ENCODE measurements around the gene AFG1L.
"Not testable (repeated sequence)": the region's sequence is repeated elsewhere in the genome, so short reads cannot be mapped to it uniquely, and the experiment has no call there.

AFG1L gene

DNA sequence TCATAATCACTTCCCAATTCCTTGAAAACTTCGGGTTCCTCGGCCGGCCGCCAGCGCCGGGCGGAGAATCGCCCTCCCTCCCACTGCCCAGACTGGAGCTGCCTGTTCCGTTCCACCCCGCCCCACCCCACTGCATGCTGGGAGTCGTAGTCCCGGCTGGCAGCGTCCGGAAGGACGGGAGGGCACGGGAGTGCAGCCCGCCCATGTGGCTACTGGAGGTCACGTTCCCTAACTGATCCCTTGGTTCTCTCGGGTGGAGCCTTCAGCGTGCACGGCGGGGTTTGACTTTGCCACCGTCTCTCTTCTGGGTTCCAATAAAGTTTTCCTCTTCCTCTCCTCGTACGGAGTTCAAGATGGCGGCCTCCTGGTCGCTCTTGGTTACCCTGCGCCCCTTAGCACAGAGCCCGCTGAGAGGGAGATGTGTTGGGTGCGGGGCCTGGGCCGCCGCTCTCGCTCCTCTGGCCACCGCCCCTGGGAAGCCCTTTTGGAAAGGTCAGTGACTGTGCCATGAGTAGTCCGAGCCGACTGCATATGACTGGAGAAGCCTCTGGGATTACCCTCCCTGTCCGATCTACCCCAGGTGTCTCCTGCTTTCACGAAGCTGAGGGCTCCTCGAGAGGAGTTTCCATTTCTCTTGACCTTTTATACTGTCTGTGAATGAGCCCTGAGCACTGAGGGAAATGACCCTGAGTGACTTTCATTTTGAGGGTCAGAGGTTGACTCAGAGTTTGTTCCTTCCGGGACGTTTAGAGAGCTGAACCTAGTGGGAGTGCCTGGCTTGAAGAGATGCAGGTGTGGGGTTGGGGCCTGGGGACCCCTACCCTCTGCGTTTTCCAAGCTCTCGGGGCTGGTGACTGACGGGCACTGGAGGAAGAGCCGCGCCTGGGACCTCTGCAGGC, at the start of gene AFG1L:
Gene AFG1L (plus strand): TSS at position 328 of the 899 bp plus-strand sequence. CDS start 26 bp downstream, at position 354.
- peak; percentile 70 for DNase-seq (ENCODE audit: low read depth)

- not testable (repeated sequence) for DNase-seq (ENCODE audit: low read depth)
These were observed 49.8 kb upstream of the AFG1L start for GRCh38 chr6:108245095-108245494.

DNA sequence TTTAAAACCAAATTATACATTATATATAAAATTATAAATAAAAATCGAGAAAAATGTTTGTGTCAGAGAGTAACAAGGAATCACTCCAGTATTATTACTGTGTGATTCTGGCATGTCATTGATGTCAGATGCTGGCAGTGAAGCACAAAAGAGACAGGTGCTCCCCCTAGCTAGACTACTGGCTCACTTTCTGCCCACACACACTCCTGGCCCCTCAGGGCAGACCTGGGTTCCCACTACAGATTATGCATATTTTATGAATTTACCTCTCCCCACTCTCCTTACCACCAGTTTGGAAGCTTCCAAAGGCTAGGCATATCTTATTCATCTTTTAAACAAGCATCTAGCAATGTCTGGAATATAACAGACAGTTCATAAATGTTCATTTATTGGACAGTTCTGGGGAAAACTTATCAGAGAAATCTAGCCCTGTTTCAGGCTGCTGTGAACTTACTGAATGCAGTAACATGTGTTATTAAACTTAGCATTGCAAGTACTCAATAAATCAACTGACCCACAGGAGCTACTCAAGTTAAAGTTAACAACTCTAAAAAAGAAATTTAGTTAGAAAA, 46.8 kb upstream of the AFG1L start:
- DNase-seq (ENCODE audit: low read depth), result no peak

GRCh38 chr6:108250240-108250866, 44.5 kb upstream of the AFG1L start:
- DNase-seq (ENCODE audit: low read depth), result no peak

DNA sequence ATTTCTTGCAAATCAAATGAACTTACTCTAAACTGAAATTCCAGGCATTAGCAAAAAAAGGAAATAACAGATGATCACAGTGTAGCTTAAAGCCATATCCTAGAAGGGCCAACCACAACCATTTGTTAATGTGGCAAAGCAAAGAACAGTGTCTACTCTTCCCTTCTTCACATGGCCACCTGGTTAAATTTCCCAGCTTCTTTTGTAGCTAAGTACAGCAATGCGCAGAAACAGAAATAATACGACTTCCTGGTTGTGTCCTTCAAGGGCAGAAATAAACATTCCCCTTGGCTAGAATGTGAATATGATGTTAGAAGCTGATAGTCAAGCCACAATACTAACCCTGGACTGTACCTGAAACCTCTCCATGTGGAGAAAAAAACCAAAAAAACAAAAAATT, 43.6 kb upstream of the AFG1L start:
- no peak for DNase-seq (ENCODE audit: low read depth)

GRCh38 chr6:108252055-108252454, 42.8 kb upstream of the AFG1L start:
- no peak for DNase-seq (ENCODE audit: low read depth)

GRCh38 chr6:108253241-108253640, 41.6 kb upstream of the AFG1L start:
- no peak for DNase-seq (ENCODE audit: low read depth)

GRCh38 chr6:108254433-108255410, 40.1 kb upstream of the AFG1L start:
- DNase-seq (ENCODE audit: low read depth), result no peak

DNA sequence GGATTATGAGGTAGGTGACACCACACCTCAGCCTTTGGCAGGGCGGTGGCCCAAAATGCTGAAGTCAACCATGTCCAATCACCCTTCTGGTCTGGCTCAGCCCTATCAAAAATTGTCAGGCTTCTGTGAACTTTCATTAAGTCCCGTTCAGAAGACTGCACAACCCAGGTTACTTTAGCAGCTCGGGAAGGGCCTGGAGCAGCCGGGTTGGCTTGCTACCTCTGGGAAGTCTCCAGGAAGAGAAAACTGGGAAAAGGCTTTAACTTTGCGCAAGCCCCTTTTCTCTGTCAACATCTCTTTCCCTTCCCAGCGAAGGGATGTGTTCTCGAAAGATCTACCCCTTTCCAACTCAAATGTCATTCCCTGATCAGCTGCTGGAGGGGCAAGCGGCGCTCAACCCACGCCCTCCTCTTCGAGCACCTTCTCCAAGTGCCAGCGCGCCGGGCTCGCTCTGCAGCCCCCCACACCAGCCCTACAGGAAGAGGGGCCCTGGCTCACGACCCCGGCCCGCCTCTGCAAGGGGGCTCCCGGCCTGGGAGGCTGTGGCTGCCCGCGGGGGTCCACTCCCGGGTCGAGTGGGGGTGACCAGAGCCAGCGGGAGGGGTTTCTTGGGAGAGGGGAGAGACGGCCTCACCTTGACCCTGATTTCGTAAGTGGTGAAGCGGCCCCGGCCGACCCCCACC, 34.6 kb upstream of the AFG1L start:
- no peak for DNase-seq (ENCODE audit: low read depth)

GRCh38 chr6:108260809-108261569, 33.9 kb upstream of the AFG1L start, which contains the start of gene SNX3:
Gene SNX3 (minus strand): TSS chr6:108261040. CDS start chr6:108260921, 119 bp downstream.
- peak; percentile 78 for DNase-seq (ENCODE audit: low read depth)

DNA sequence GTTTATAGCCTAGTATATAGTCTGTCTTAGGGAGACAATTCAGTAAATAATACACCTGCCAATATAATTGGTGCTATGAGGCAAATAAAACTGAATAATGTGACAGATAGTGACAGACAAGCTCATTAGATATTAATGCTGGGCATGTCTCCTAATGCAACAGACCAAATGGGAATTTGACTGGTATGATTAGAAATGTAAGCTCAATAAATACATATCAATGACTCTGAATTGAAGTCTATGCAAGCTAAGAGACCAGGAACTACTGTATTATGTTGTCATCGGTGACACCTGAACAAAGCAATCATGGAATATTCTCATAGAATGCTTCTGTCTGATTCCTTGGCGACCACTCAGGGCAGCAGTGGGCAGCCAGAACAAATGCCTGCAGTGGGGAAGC, 31.5 kb upstream of the AFG1L start:
- no peak for DNase-seq (ENCODE audit: low read depth)

GRCh38 chr6:108268845-108269244, 26.0 kb upstream of the AFG1L start:
- DNase-seq (ENCODE audit: low read depth), result no peak

GRCh38 chr6:108269955-108270354, 24.9 kb upstream of the AFG1L start:
- not testable (repeated sequence) for DNase-seq (ENCODE audit: low read depth)

DNA sequence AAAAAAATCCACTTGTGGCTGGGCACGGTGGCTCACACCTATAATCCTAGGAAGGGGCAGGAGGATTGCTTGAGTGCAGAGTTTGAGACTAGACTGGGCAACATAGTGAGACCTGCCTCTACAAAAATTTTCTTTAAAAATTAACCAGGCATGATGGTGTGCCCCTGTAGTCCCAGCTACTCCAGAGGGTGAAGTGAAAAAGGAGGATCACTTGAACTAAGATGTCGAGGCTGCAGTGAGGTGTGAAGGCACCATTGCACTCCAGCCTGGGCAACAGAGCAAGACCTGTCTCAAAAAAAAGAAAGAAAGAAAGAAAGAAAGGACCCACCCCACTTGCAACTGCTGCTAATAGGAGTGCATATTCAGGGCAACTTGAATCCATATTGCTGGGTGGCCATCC, 20.3 kb upstream of the AFG1L start:
- DNase-seq (ENCODE audit: low read depth), result no peak

DNA sequence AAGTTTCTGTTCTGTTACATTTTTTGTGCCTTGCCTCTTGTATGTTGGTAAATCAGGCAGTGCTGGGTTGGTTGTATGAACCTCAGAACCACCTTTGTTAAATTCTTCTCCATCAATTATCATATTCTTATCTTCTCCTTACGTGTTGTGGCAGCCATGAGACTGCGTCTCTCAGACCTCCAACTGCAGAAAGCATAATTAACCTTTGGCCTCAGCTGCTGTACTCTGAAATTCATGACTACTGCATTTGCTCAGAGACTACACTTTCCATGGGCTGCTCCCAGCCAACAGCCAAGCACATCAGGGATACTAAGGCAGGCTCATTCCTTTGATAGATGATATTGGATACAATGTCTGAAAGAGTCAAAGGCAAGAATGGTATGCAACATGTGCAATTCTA, 18.9 kb upstream of the AFG1L start:
- no peak for DNase-seq (ENCODE audit: low read depth)

- no peak for DNase-seq (ENCODE audit: low read depth)
These were observed 17.6 kb upstream of the AFG1L start for GRCh38 chr6:108277295-108277694.

- DNase-seq (ENCODE audit: low read depth), result no peak
These were observed 17.0 kb upstream of the AFG1L start for GRCh38 chr6:108277831-108278230.

DNA sequence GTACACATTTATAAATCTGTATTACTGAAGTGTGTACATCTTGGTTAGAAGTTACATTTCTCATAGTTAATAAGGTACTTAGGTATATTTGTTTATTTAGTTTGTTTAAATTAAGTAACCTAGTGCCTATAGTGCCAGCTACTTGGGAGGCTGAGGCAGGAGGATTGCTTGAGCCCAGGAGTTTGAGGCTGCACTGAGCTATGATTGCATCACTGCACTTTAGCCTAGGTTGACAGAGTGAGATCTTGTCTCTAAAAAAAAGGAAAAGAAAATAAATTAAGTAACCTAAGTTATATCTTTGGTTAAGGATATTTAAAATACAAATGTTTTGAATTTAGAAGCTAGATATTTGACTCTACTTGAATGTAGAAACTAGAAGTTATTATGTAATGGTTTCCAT, 9.5 kb upstream of the AFG1L start:
- DNase-seq (ENCODE audit: low read depth), result no peak

GRCh38 chr6:108286366-108286765, 8.5 kb upstream of the AFG1L start:
- no peak for DNase-seq (ENCODE audit: low read depth)

DNA sequence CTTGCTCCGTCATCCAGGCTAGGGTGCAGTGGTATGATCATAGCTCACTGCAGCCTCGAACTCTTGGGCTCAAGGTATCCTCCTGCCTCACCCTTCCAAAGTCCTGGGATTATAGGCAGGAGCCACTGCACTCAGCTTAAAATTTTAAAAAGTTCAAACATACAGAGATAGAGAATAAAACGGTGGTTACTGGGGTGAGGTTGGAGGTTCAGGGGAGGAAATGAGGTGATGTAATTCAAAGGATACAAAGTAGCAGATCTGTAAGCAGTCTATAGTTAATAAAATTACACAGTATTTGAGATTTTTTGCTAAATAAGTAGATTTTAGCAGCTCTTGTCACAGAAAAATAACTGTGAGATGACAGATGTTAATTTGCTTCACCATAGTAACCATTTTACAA, 7.5 kb upstream of the AFG1L start:
- DNase-seq (ENCODE audit: low read depth), result no peak

Measured in stimulated activated CD8-positive, alpha-beta memory T cell treated with anti-CD3 and anti-CD28 coated beads, Interleukin-15, amount 100 ng/mL, for 24 hours (primary cell).